HG03432 (cell line): ENCODE data around the gene SLC38A3.

Experiments used
- ATAC-seq: cut with Tn5 transposase; IDR thresholded peaks from one replicate; pipeline ENCODE4 v1.9.1; 2021; ENCODE audit warnings: mild to moderate bottlenecking, moderate library complexity; ENCODE audit not compliant: unreplicated experiment

SLC38A3 gene

GRCh38 chr3:50264964-50265485 lies 60.0 kb downstream of the SLC38A3 start:
- ATAC-seq: no peak

- ATAC-seq: no peak
These were observed 60.5 kb downstream of the SLC38A3 start for GRCh38 chr3:50265571-50265970.

- no peak for ATAC-seq
These were observed 60.9 kb downstream of the SLC38A3 start for GRCh38 chr3:50266017-50266416.

- no peak for ATAC-seq
These were observed 61.8 kb downstream of the SLC38A3 start for GRCh38 chr3:50266836-50267235.

- ATAC-seq: no peak
These were observed 62.3 kb downstream of the SLC38A3 start for GRCh38 chr3:50267280-50267913.

GRCh38 chr3:50268276-50268675 lies 63.2 kb downstream of the SLC38A3 start:
- no peak for ATAC-seq

GRCh38 chr3:50268703-50269451 lies 63.8 kb downstream of the SLC38A3 start, which contains the start of gene SEMA3B:
TSS of gene SEMA3B (plus strand) at chr3:50269147. CDS start at chr3:50269241, 94 bp downstream.
- ATAC-seq: no peak

GRCh38 chr3:50269460-50269859 lies 64.4 kb downstream of the SLC38A3 start:
- no peak for ATAC-seq

GRCh38 chr3:50269977-50270413 lies 64.9 kb downstream of the SLC38A3 start:
- ATAC-seq: no peak

- ATAC-seq: no peak
These were observed 65.6 kb downstream of the SLC38A3 start for GRCh38 chr3:50270422-50271224.
